B cell (primary cell): ENCODE measurements around the gene C6orf47. TPM values are rescaled to one million over a fixed set of nuclear protein-coding genes. Genes with fewer than 3 reads are reported as not detected.

ENCODE experiments used
- ATAC-seq: fragments of 200-7000 bp; cut with Tn5 transposase; one replicate; pipeline ENCODE4 v1.10.0; 2021; ENCODE audit warnings: low read depth, mild to moderate bottlenecking, moderate number of reproducible peaks, moderate library complexity
- CTCF ChIA-PET: fragments of 350-600 bp; sonication (Branson Sonifier 250); formaldehyde crosslinking; loops from one replicate; lab custom pipeline; 2021; ENCODE audit warnings: antibody characterized with exemption, inconsistent platforms; lab: Charles Lee
- POLR2A ChIA-PET: fragments of 350-600 bp; sonication (Branson Sonifier 250); formaldehyde crosslinking; loops from one replicate; lab custom pipeline; 2021; ENCODE audit warnings: antibody characterized with exemption; lab: Charles Lee
- DNase-seq: peaks from one replicate; pipeline ENCODE4 v3.0.0; 2013
- H2AFZ ChIP-seq: 2 replicates; pipeline ENCODE4 v1.6.1; 2012; ENCODE audit warnings: mild to moderate bottlenecking, low read depth, low read length; ENCODE audit not compliant: insufficient read depth, poor library complexity, severe bottlenecking
- H3K27ac ChIP-seq, 2 donors: 1 replicate in 1 of 2; 2 replicates in 1 of 2; pipeline ENCODE4 v1.5.1; 2012 to 2013; ENCODE audit warnings: low read length in 2 of 2, mild to moderate bottlenecking in 2 of 2, moderate library complexity in 1 of 2
- H3K27me3 ChIP-seq, 4 experiments: fragments of 200-600 bp in 1 of 4; sonication (generic) in 1 of 4; replicated peaks in 1 of 4; 1 replicate in 2 of 4; 2 replicates in 2 of 4; pipeline versions ENCODE4 v1.6.1 to v1.7.0; 2013 to 2016; ENCODE audit warnings: low read length in 3 of 4, mild to moderate bottlenecking in 2 of 4, mixed read lengths in 1 of 4, moderate library complexity in 1 of 4; ENCODE audit not compliant: insufficient read depth in 4 of 4, control insufficient read depth in 3 of 4; ENCODE audit errors: control extremely low read depth in 1 of 4
- H3K36me3 ChIP-seq, 2 experiments: replicated peaks in 1 of 2; 1 replicate in 1 of 2; 2 replicates in 1 of 2; pipeline versions ENCODE4 v1.6.1 to v1.7.1; 2013; ENCODE audit warnings: low read length in 1 of 2; ENCODE audit not compliant: insufficient read depth in 2 of 2, control insufficient read depth in 1 of 2; ENCODE audit errors: control extremely low read depth in 1 of 2, extremely low read depth in 1 of 2
- H3K4me1 ChIP-seq, 2 donors: fragments of 200-600 bp in 1 of 2; sonication (generic) in 1 of 2; 1 replicate in 1 of 2; 2 replicates in 1 of 2; pipeline versions ENCODE4 v1.5.1 to v1.6.1; 2013 to 2017; ENCODE audit warnings: low read length in 2 of 2; ENCODE audit not compliant: control insufficient read depth in 2 of 2, insufficient read depth in 2 of 2
- H3K4me2 ChIP-seq: replicated peaks from 2 replicates; pipeline ENCODE3; 2012; ENCODE audit warnings: mild to moderate bottlenecking, low read depth, low read length; ENCODE audit not compliant: poor library complexity, severe bottlenecking
- H3K4me3 ChIP-seq, 5 experiments: fragments of 200-600 bp in 1 of 5; sonication (generic) in 1 of 5; 1 replicate in 3 of 5; 2 replicates in 2 of 5; pipeline versions ENCODE4 v1.5.1 to v1.7.0; 2011 to 2016; ENCODE audit warnings: low read length in 4 of 5, mild to moderate bottlenecking in 4 of 5, low read depth in 2 of 5, control low read depth in 1 of 5, moderate library complexity in 1 of 5; ENCODE audit not compliant: insufficient read depth in 1 of 5; ENCODE audit errors: control extremely low read depth in 1 of 5, extremely low read depth in 1 of 5
- H3K79me2 ChIP-seq: fragments of 200-600 bp; sonication (generic); one replicate; pipeline ENCODE4 v1.6.0; 2016; ENCODE audit warnings: low read length; ENCODE audit not compliant: control insufficient read depth, insufficient read depth
- H3K9ac ChIP-seq: fragments of 200-600 bp; sonication (generic); 2 replicates; pipeline ENCODE4 v1.6.1; 2017; ENCODE audit warnings: mild to moderate bottlenecking, low read length, moderate library complexity
- H3K9me3 ChIP-seq, 3 donors: one replicate each; pipeline versions ENCODE4 v1.6.1 to v1.7.1; 2013; ENCODE audit warnings: low read length in 2 of 3; ENCODE audit not compliant: control insufficient read depth in 2 of 3, insufficient read depth in 1 of 3; ENCODE audit errors: control extremely low read depth in 1 of 3
- H4K20me1 ChIP-seq: 2 replicates; pipeline ENCODE4 v1.6.0; 2012; ENCODE audit warnings: mild to moderate bottlenecking, low read length; ENCODE audit not compliant: insufficient read depth, control insufficient read depth, poor library complexity, severe bottlenecking
- H3K27ac Mint-ChIP-seq: one replicate; pipeline ENCODE4 v1.8.0; 2021; ENCODE audit warnings: mixed read lengths
- H3K27me3 Mint-ChIP-seq: one replicate; pipeline ENCODE4 v1.8.0; 2021; ENCODE audit warnings: mixed read lengths
- H3K4me1 Mint-ChIP-seq: one replicate; pipeline ENCODE4 v1.8.0; 2021; ENCODE audit warnings: mixed read lengths
- H3K4me3 Mint-ChIP-seq: one replicate; pipeline ENCODE4 v1.8.0; 2021; ENCODE audit warnings: mixed read lengths
- H3K9me3 Mint-ChIP-seq: one replicate; pipeline ENCODE4 v1.8.0; 2022; ENCODE audit warnings: mixed read lengths; ENCODE audit not compliant: insufficient read depth
- EZH2 ChIP-seq: IDR thresholded peaks from 2 replicates; pipeline ENCODE4 v1.6.1; 2012; ENCODE audit warnings: borderline replicate concordance, low read depth, mild to moderate bottlenecking, moderate library complexity, low read length; ENCODE audit not compliant: insufficient read depth, poor library complexity, severe bottlenecking
- WGBS: methylation state at CpG from one replicate; pipeline ENCODE4 v1.1.5; 2013; ENCODE audit warnings: missing lambda C conversion rate; ENCODE audit not compliant: insufficient coverage; 5-methylcytosine and 5-hydroxymethylcytosine counted together
- intact Hi-C: fragments of 100-400 bp; cut with micrococcal nuclease; formaldehyde crosslinking; loops from one replicate; pipeline ENCODE4 v1.10.0; 2022
- polyA plus RNA-seq: library from polyadenylated mRNA; depleted of rRNA; stranded (reverse); fragments of >200 nt; gene quantifications from 2 replicates; pipeline ENCODE4 v1.2.3, GENCODE V29; 2012
- total RNA-seq, 2 donors: library from RNA; stranded (reverse); fragments of 120-200 nt in 1 of 2; gene quantifications; 1 replicate in 1 of 2; 2 replicates in 1 of 2; pipeline versions ENCODE4 v1.2.3 to v1.2.4, GENCODE V29; 2013 to 2022
- TF ChIP-seq, protein P1 (sequence below): fragments of 200-600 bp; IDR thresholded peaks from one replicate; pipeline ENCODE4 v1.8.0; 2022; ENCODE audit warnings: antibody characterized with exemption, mild to moderate bottlenecking

C6orf47 gene
- total and polyA plus RNA-seq, 2 donors (not counting 1 experiment from before 2014, with no cell fraction given) = 7.6 to 34.0 TPM

DNA sequence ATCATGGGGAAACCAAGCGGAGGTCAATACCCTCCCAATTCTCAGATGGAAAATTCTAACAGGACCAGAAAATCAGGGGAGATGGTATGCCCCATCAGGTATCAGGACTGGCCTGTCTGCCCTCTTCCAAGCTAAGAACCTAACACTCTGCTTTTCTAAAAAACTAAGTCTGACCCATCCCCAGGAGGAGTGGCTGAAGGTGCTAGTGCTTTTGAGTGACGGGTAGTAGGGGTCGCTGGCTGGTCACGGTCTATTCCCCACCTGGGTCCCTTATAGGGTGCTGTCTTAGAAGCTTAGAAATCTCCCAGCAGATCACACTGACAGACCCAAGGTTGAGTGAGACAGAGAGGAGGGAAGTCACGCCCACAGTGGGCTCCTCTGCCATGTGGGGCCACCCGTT is 33.0 kb upstream of the C6orf47 start:
- H3K9me3 ChIP-seq = no peaks in the 10 kb centered on the region
- ChIA-PET POLR2A (interaction anchor here (0.6 kb wide), 1 partner anchor 273 kb away, joined by 4 read pairs; no protein-coding TSS in a partner anchor), CTCF (interaction anchor here (0.5 to 1.3 kb wide), 3 partner anchors 9 to 294 kb away, joined by 3 to 4 read pairs (median 3); no protein-coding TSS in a partner anchor)
- H3K27ac ChIP-seq = no peak overlapping the region
- no peaks in the 10 kb centered on the region for H3K79me2 ChIP-seq
- H3K27ac Mint-ChIP-seq = no peak overlapping the region
- H3K4me2 ChIP-seq = no peak overlapping the region
- H3K9me3 Mint-ChIP-seq = no peaks in the 10 kb centered on the region
- no peak for DNase-seq
- intact Hi-C loops = no loop called here
- peaks cover 10 to 18% of the 10 kb centered on the region in 2 donors for H3K4me1 ChIP-seq
- no peaks in the 10 kb centered on the region for H3K27me3 ChIP-seq
- H3K27me3 Mint-ChIP-seq = no peaks in the 10 kb centered on the region
- TF ChIP-seq EZH2 = no peak
- TF ChIP-seq, protein P1, sequence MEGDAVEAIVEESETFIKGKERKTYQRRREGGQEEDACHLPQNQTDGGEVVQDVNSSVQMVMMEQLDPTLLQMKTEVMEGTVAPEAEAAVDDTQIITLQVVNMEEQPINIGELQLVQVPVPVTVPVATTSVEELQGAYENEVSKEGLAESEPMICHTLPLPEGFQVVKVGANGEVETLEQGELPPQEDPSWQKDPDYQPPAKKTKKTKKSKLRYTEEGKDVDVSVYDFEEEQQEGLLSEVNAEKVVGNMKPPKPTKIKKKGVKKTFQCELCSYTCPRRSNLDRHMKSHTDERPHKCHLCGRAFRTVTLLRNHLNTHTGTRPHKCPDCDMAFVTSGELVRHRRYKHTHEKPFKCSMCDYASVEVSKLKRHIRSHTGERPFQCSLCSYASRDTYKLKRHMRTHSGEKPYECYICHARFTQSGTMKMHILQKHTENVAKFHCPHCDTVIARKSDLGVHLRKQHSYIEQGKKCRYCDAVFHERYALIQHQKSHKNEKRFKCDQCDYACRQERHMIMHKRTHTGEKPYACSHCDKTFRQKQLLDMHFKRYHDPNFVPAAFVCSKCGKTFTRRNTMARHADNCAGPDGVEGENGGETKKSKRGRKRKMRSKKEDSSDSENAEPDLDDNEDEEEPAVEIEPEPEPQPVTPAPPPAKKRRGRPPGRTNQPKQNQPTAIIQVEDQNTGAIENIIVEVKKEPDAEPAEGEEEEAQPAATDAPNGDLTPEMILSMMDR = no peak
- no peak for ATAC-seq
- H3K4me3 Mint-ChIP-seq = no peak overlapping the region
- H2AFZ ChIP-seq = no peak overlapping the region
- H3K4me3 ChIP-seq = no peak overlapping the region
- H3K36me3 ChIP-seq = peaks cover 0 to 77% of the 10 kb centered on the region in 2 experiments
- no peaks in the 10 kb centered on the region for H4K20me1 ChIP-seq
- H3K4me1 Mint-ChIP-seq = peaks cover 19% of the 10 kb centered on the region
- no peak overlapping the region for H3K9ac ChIP-seq
- WGBS = 100% methylated on average over 1 of the region's 6 CpGs

DNA sequence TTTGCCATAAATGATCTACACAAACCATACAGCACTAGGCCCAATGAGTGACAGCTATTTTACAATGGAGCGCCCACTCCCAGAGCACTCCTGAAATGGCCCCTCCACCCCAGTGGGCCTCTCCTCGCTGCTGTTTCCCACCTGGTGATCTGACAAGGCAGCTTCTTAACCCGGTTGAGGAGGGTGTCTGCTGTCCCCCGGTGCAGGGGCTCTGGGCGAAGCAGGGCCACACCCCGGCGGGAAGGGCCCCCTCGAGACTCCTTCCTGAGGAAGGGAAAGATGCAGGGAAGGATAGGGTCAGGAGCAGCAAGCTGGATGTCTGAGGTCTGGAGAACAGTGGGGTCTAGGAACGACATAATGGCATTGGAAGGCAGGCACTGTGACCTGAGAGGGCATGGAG is 32.3 kb upstream of the C6orf47 start:
- no peak overlapping the region for H3K27ac Mint-ChIP-seq
- intact Hi-C loops = no loop called here

More for the DNA sequence above, 32.3 kb upstream of the C6orf47 start:
- TF ChIP-seq, protein P1 = no peak
- TF ChIP-seq EZH2 = no peak
- WGBS = 94% methylated on average over 8 of the region's 9 CpGs
- Mint-ChIP-seq H3K9me3 (no peaks in the 10 kb centered on the region), H3K4me3 (no peak overlapping the region), H3K4me1 (peaks cover 17% of the 10 kb centered on the region), H3K27me3 (no peaks in the 10 kb centered on the region)
- Histone ChIP-seq H3K27ac (no peak overlapping the region), H4K20me1 (no peaks in the 10 kb centered on the region), H3K36me3 (peaks cover 0 to 81% of the 10 kb centered on the region in 2 experiments), H3K4me2 (no peak overlapping the region), H2AFZ (no peak overlapping the region), H3K27me3 (no peaks in the 10 kb centered on the region), H3K9me3 (no peaks in the 10 kb centered on the region), H3K4me1 (peaks cover 10 to 18% of the 10 kb centered on the region in 2 donors), H3K9ac (no peak overlapping the region), H3K4me3 (no peak overlapping the region), H3K79me2 (no peaks in the 10 kb centered on the region)
- ChIA-PET POLR2A (interaction anchor here (0.5 to 0.6 kb wide), 4 partner anchors 8 to 273 kb away, joined by 3 to 5 read pairs (median 4); no protein-coding TSS in a partner anchor), CTCF (interaction anchor here (0.5 to 0.9 kb wide), 2 partner anchors 142 to 294 kb away, joined by 4 read pairs; no protein-coding TSS in a partner anchor)
- DNase-seq = no peak
- ATAC-seq = no peak
